Measurements from ENCODE around the gene ZFHX2.
A peak's percentile ranks its signal among the peaks of the same experiment; 100 is the strongest.

The ZFHX2 gene

DNA sequence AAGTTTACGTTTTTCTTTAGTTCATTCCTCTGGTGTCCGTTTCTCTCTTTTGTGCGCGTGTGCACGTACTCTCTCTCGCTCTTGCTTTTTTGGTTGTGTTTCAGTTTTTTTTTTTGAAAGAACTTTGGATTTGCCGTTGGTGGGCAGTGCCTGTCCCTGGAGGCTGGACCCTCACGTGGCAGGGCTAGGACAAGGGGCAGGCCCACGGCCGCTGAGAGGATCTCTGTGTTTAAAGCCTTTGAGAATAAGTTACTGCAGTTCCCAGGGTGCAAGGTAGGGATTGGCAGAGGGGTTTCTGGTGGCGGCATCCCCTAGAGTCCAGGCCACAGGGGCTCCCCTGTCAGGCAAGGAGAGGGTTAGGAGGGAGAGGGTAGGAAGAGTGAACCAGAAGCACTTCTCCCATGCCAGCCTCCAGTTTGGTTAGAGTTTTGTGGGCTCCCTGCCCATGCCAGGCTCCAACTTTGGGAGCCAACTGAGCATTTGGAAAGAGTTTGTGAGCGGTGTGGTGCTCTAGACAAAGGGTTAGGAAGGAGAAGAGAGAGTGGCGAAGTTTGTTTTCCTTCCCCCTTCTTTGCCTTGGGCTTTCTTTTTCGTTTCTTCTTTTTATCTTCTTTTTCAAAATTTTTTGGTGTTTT lies 30.5 kb downstream of the ZFHX2 start:
- no peak for DNase-seq (ENCODE audit: low spot score)

GRCh38 chr14:23518709-23519108 lies 32.9 kb downstream of the ZFHX2 start:
- DNase-seq (ENCODE audit: low spot score) = peak; percentile 82

DNA sequence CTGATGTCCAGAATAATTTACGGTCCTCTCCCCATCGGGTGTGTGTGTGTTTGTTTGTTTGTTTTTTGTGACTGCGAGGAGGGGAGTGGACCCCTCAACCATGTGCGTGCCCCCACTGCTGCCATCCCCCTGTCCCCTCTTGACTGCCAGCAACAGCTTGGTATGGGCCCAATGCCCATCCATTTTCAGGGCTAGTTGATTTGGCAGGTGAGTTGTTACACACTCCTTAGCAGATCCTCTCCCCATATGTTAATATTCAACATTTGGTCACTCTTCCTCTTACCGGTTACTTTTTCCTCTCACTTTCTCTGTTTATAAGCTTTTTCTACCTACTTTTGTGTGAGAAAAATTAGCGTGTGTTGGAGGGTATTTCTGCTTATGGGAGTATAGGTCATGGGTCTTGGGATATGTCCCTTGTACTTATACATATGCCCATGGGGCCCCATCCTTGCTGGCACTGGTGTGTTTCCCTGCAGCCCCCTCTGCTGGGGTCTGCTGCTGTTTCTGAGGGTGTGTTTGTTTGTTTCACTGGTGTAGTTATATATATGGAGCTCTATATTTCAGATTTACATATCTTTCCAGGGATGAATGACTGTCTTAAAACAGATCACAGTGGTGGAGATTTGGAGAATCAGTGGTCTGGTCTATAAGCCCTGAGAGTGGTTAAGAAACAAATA lies 33.8 kb downstream of the ZFHX2 start:
- DNase-seq (ENCODE audit: low spot score) = peak; percentile 63

- DNase-seq (ENCODE audit: low spot score) = peak; percentile 96
These were observed 37.0 kb downstream of the ZFHX2 start for GRCh38 chr14:23514644-23514957.

DNA sequence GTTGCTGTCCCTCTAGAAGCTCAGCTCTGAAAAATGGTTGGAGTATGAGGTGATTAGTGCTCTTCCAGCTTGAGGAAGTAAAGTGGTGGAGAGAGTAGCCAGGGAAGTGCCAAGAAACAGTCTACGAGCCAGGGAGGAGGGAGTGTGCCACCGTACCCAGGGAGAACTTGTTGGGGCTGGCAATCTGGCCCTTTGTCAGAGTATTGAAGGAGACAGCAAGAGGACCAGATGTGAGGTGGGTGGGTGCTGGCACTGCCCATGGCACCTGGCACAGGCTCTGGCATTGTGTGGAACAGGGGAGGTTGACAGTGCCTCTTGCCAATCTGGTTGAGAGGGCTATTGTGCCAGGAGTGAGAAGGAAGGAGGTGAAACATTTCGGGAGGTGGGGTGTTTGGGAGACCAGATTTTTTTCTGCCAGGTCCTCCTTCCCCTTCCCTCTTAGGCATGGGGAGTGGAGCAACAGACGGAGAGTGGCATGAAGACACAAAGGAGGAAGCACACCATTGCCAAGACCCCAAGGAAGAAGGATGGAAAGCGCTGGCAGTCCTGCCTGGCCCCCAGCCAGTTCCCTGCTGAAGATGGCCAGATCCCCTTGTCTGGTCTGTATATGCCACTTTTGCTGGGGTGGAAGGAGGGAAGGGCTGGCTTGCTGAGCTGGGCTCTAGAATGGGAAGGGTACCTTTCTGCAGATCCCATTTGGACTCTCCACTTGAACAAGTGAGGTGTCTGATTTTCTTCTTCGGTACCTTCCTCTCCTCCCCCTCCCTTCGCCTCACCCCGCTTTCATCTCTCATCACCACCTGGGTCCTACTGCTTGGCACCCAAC lies 37.5 kb downstream of the ZFHX2 start:
- peak; percentile 85 for DNase-seq (ENCODE audit: low spot score)

GRCh38 chr14:23513005-23513817 lies 38.4 kb downstream of the ZFHX2 start:
- DNase-seq (ENCODE audit: low spot score) = peak; percentile 90

DNA sequence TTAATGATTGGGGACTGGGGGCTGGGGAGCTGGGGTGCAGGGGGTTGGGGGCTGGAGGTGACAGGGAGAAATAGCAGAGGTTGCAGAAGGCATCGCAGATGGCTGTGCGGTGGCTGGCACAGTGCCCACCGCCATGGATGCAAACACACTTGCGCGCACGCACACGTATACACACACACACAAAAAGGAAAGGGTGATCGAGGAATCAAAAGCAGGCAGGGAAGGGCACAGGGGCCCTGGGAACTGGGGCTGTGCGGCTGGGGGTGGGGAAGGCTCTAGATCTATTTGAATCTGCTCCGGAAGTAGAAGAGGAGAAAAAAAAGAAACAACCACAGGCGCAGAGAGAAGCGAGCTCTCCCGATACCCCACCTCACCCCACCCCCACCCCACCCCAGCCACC lies 39.4 kb downstream of the ZFHX2 start:
- DNase-seq (ENCODE audit: low spot score) = peak; percentile 44

DNA sequence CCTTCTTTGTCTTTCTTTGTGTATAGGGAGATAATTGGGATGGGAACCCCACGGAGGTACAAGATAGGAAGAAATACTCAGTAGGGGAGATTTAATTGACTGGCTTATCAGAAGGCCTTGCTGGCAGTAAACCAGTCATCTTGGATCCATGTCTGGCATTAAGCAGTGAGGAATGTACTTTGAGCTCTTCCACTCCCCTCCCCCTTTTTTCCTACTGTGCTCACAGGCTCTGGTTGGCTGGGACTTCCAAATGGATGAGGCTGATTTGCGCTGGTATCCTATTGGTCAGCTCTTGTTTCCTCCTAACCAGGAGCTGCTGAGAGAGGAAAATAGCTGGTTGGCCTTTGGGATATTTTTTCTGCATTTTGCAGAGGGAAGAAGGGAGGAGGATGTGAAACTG lies 57.3 kb downstream of the ZFHX2 start:
- DNase-seq (ENCODE audit: low spot score) = peak; percentile 85

- no peak for DNase-seq (ENCODE audit: low spot score)
These were observed 58.8 kb downstream of the ZFHX2 start for GRCh38 chr14:23492618-23493272.

DNA sequence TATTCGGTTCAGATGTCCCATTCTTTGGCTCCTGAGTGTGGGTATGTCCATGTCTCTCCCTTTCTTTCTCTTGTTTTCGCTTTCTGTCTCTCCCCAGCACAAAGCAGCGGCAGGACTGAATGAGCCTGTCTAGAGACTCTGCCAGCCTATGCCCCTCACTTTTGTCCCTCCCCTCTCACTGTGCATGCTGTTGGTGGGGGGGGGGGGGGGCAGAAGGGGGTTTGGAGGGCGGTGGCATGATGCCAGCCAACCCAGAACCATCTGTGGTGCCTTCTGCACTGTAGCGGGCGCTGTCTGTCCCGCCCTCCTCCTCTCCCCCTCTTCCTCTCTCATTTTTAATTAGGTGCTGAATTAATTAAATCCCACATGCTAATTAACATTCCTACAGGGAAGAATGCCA lies 64.3 kb downstream of the ZFHX2 start:
- DNase-seq (ENCODE audit: low spot score) = peak; percentile 86

DNA sequence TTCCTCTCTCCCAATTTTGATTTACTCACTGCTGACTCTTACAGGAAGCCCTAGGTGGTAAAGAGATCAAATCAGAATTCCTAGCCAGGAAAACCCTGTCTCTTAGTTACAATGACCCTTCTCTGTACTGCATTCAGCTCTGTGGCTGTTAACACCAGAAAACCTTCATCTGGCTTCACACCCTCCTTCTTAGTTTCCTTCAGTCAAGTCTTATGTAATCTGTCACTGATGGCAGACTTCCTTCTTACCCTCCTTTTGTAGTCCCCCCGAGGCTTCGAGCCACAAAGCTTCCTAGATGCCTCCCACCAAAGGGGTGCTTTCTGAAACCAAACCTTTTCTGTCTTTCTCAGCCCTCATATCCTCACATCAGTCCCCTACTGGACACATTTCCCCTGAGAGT lies 65.5 kb downstream of the ZFHX2 start:
- peak; percentile 56 for DNase-seq (ENCODE audit: low spot score)

- DNase-seq (ENCODE audit: low spot score) = peak; percentile 51
These were observed 66.2 kb downstream of the ZFHX2 start for GRCh38 chr14:23485326-23485725.

GRCh38 chr14:23483236-23483854 lies 68.2 kb downstream of the ZFHX2 start:
- DNase-seq (ENCODE audit: low spot score) = peak; percentile 90

DNA sequence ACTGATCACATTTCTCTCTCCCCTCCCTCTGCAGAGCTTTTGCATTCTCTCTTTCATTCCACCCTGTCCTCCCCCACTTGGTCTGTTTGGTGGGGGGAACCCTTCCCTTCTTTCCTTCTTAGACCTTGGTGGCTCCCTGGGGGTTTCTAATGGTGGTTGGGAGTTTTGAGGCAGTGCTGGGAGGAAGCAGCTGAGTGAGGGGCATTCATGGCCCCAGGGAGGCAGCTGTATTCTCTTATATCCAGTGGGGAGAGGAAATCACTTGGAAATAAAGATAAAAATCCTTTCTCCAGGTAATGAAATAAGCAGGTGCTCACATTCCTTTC lies 68.8 kb downstream of the ZFHX2 start:
- DNase-seq (ENCODE audit: low spot score) = no peak

DNA sequence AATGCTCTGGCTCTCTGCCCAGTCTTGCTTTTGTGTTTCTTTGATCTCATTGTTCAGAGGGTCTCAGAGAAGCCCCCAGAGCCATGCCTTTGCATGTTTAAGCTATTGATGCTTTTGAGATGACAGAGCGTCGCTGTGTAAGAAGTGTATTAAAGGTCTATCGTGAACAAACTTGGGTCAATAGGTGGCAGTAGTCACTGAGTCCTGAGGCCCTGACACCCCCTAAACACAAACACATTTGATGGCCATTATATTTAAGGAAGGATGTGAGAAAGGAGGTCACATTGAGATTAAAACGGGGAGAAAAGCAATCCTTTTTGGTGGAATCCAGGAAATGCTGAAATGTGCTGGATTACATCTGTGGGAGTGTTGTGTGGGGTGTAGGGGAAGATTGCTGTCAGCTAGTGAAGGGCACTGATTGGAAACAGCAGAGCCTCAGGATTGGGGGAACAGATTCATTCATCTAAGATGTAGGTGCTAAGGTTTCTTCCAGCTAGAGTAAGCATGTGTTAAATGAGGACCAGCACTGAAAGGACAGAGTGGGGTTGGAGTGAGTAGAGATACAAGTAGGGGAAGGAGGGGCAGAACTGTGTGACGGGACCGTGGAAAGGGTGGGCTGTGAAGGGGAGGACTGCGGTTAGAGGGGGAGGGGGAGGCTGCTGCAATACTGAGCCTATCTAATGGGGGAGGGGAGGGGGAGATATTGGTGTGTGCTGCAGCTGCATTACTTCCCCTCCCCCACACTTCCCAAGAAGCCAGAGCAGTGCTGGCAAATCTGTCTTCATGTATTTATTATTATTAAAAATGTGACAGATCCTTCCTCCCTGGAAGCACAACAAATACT lies 69.4 kb downstream of the ZFHX2 start:
- DNase-seq (ENCODE audit: low spot score) = peak; percentile 81

DNA sequence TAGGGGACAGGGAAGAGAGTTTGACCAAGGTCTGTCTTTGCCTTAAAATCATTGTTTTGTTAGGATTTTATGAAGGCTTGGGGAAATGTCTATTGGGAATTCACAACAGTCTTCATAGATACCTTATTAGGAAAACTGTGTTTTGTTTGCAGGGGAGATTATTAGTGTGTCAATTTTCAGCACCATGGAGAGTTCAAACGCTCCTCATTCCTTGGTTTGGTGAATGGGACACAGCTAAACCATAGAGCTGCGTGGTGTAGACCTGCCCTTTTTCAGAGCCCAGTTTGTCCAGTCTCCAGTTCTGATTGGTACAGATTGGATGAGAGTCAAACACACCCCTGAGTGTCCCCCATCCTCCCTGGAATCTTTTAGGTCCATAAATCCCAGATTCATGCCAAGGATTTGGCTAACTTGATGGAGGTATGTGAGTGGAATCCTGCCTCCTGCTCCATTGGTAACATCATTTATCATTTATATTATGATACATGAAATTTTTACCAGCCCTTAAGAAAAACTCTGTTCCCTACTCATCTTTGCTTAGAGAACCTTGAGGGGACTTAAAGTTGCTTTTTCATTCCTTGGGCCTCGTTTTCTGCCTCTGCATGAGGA lies 70.1 kb downstream of the ZFHX2 start:
- DNase-seq (ENCODE audit: low spot score) = no peak

DNA sequence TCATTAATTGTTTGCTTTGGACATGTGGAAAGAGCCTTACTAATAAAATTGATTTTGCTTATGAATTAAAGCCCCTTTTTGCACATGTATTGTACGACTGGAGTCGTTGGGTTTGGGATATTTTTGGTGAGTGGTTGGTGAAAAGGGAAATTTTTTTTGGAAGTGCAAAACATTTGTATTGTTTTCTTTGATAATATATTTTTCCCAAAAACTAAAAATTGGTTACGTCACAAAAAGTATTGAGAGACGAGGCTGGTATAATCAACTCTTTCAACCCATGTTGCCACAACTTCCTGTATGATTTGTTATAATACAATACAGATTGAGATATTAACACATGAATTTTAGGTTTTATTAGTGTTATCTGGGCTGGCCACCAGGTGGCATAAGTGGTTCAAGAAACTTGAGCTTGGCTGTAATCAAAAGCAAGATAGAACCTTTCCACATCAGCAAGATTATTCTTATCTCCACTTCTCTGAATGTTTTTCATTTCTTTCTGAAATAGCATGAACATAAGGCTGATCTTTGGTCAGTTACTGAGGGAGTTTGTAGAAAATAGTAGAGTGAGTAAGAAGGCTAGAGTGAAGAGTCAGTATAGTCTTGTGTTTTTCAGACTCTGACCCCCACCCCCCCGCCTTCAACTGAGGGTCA lies 73.3 kb downstream of the ZFHX2 start:
- peak; percentile 78 for DNase-seq (ENCODE audit: low spot score)

- no peak for DNase-seq (ENCODE audit: low spot score)
These were observed 80.6 kb downstream of the ZFHX2 start for GRCh38 chr14:23470947-23471346.
